OCI-LY7 (cell line): ENCODE results near the gene PUM1. TPM values are rescaled to one million over a fixed set of nuclear protein-coding genes. Genes with fewer than 3 reads are reported as not detected.

Experiments used
- BruUV-seq: library from RNA; stranded (reverse); fragments of 400-500 nt; replicated peaks from 2 replicates; lab custom pipeline; 2021; lab: Mats Ljungman, UMichigan
- CTCF ChIA-PET: fragments of 300-600 bp; sonication (Branson Sonifier 250); formaldehyde crosslinking; loops from one replicate; lab custom pipeline; 2022; ENCODE audit warnings: antibody characterized with exemption; ENCODE audit not compliant: unreplicated experiment; lab: Charles Lee
- POLR2A ChIA-PET: fragments of 300-600 bp; sonication (Branson Sonifier 250); formaldehyde crosslinking; loops from one replicate; lab custom pipeline; 2022; ENCODE audit warnings: antibody characterized with exemption; lab: Charles Lee
- DNase-seq: peaks from one replicate; pipeline ENCODE4 v3.0.0-alpha.2; 2015; ENCODE audit warnings: low spot score
- H2AFZ ChIP-seq: fragments of 200-600 bp; sonication (generic), shearing (Covaris generic); 2 replicates; pipeline ENCODE4 v1.6.1; 2014; ENCODE audit warnings: mild to moderate bottlenecking, antibody characterized with exemption, low read length, moderate library complexity
- H3K27ac ChIP-seq: fragments of 200-600 bp; sonication (generic); 2 replicates; pipeline ENCODE4 v1.5.1; 2014; ENCODE audit warnings: mixed run types, low read depth, mild to moderate bottlenecking, moderate library complexity, low read length, inconsistent platforms; ENCODE audit not compliant: poor library complexity, severe bottlenecking
- H3K36me3 ChIP-seq: fragments of 200-600 bp; sonication (generic); 2 replicates; pipeline ENCODE4 v1.6.1; 2014; ENCODE audit warnings: mild to moderate bottlenecking, antibody characterized with exemption, low read length, moderate library complexity, mixed read lengths; ENCODE audit not compliant: insufficient read depth
- H3K4me1 ChIP-seq: fragments of 200-600 bp; sonication (generic); 2 replicates; pipeline ENCODE4 v1.5.1; 2014; ENCODE audit warnings: mild to moderate bottlenecking, low read length; ENCODE audit not compliant: insufficient read depth, poor library complexity, severe bottlenecking
- H3K4me2 ChIP-seq: fragments of 200-600 bp; sonication (generic); 2 replicates; pipeline ENCODE4 v1.6.1; 2014; ENCODE audit warnings: mild to moderate bottlenecking, low read length
- H3K4me3 ChIP-seq: fragments of 200-600 bp; sonication (generic); 2 replicates; pipeline ENCODE4 v1.5.1; 2014; ENCODE audit warnings: mild to moderate bottlenecking, low read depth, low read length; ENCODE audit not compliant: poor library complexity, severe bottlenecking
- H3K79me2 ChIP-seq: fragments of 200-600 bp; sonication (generic); 2 replicates; pipeline ENCODE4 v1.6.1; 2016; ENCODE audit warnings: low read depth, mild to moderate bottlenecking, low read length, moderate library complexity, mixed read lengths; ENCODE audit not compliant: insufficient read depth
- H3K9me2 ChIP-seq: fragments of 200-600 bp; sonication (generic); 2 replicates; pipeline ENCODE4 v1.6.1; 2016; ENCODE audit warnings: mild to moderate bottlenecking, low read length, mixed read lengths; ENCODE audit not compliant: insufficient read depth
- H3K9me3 ChIP-seq: fragments of 200-600 bp; sonication (generic); 2 replicates; pipeline ENCODE4 v1.6.1; 2014; ENCODE audit warnings: mild to moderate bottlenecking, mixed run types, low read length, mixed read lengths
- H4K20me1 ChIP-seq: fragments of 200-600 bp; sonication (generic); 2 replicates; pipeline ENCODE4 v1.6.1; 2014; ENCODE audit warnings: mild to moderate bottlenecking, antibody characterized with exemption, low read length, moderate library complexity, mixed read lengths; ENCODE audit not compliant: insufficient read depth
- EZH2phosphoT487 ChIP-seq: fragments of 200-600 bp; sonication (generic); IDR thresholded peaks from 2 replicates; pipeline ENCODE4 v1.6.1; 2018; ENCODE audit warnings: low read depth, borderline replicate concordance, mild to moderate bottlenecking, mixed run types, antibody characterized with exemption, low read length, moderate library complexity, mixed read lengths
- intact Hi-C: fragments of 100-400 bp; cut with micrococcal nuclease; formaldehyde crosslinking; loops from one replicate; pipeline ENCODE4 v1.10.0; 2022; ENCODE audit not compliant: unreplicated experiment
- total RNA-seq, 2 experiments: library from RNA; depleted of rRNA in 1 of 2; stranded (reverse); fragments of >200 nt in 1 of 2; shearing (Covaris generic) in 1 of 2; gene quantifications; 2 replicates each; pipeline ENCODE4 v1.2.3, GENCODE V29; 2014 to 2022
- TF ChIP-seq, protein P1 (sequence below): fragments of 200-600 bp; sonication (generic); conservative IDR thresholded peaks from 2 replicates; pipeline ENCODE4 v1.5.1; 2014; ENCODE audit warnings: mild to moderate bottlenecking, antibody characterized with exemption, low read length, moderate library complexity, mixed read lengths

PUM1 gene
- total RNA-seq, 2 experiments from 2014 or later = 52.0 to 97.5 TPM

- no peak overlapping the region for H3K27ac ChIP-seq
- DNase-seq = peak; percentile 13
- H3K9me3 ChIP-seq = no peaks in the 10 kb centered on the region
- no peaks in the 10 kb centered on the region for H3K79me2 ChIP-seq
- no peak overlapping the region for H3K4me2 ChIP-seq
- no peaks in the 10 kb centered on the region for H4K20me1 ChIP-seq
- CTCF ChIA-PET = no interaction called here
- no peak for TF ChIP-seq EZH2phosphoT487
- TF ChIP-seq, protein P1, sequence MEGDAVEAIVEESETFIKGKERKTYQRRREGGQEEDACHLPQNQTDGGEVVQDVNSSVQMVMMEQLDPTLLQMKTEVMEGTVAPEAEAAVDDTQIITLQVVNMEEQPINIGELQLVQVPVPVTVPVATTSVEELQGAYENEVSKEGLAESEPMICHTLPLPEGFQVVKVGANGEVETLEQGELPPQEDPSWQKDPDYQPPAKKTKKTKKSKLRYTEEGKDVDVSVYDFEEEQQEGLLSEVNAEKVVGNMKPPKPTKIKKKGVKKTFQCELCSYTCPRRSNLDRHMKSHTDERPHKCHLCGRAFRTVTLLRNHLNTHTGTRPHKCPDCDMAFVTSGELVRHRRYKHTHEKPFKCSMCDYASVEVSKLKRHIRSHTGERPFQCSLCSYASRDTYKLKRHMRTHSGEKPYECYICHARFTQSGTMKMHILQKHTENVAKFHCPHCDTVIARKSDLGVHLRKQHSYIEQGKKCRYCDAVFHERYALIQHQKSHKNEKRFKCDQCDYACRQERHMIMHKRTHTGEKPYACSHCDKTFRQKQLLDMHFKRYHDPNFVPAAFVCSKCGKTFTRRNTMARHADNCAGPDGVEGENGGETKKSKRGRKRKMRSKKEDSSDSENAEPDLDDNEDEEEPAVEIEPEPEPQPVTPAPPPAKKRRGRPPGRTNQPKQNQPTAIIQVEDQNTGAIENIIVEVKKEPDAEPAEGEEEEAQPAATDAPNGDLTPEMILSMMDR = no peak
- BruUV-seq = no TSS peak
- intact Hi-C loops = no loop called here
- POLR2A ChIA-PET = no interaction called here
- H3K9me2 ChIP-seq = no peaks in the 10 kb centered on the region
- H3K36me3 ChIP-seq = no peaks in the 10 kb centered on the region
- H2AFZ ChIP-seq = peak overlapping the region; percentile 55
- no peak overlapping the region for H3K4me3 ChIP-seq
- peaks cover 3% of the 10 kb centered on the region for H3K4me1 ChIP-seq
Measured at GRCh38 chr1:31072304-31072746, 6.8 kb upstream of the PUM1 start.

DNA sequence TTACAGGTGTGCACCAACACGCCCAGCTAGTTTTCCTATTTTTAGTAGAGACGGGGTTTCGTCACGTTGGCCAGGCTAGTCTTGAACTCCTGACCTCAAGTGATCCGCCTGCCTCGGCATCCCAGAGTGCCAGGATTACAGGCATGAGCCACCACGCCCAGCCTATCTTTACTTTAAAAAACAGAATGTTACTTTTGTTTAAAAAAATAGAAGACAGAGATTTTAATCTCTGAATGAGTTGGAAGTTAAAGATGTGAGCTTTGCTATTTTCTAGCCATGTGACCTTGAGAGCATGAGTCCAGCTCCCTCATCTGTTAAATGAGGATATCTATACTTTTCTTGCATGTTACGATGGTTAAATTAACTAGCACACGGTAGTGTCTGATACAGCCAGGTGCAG, 3.9 kb upstream of the PUM1 start:
- CTCF ChIA-PET = no interaction called here
- H3K4me2 ChIP-seq = no peak overlapping the region
- intact Hi-C loops = no loop called here

More for the DNA sequence above, 3.9 kb upstream of the PUM1 start:
- no peaks in the 10 kb centered on the region for H3K9me2 ChIP-seq
- H3K27ac ChIP-seq = no peak overlapping the region
- peaks cover 8% of the 10 kb centered on the region for H3K4me1 ChIP-seq
- no peak overlapping the region for H3K4me3 ChIP-seq
- no peaks in the 10 kb centered on the region for H4K20me1 ChIP-seq
- TF ChIP-seq, protein P1 = no peak
- TF ChIP-seq EZH2phosphoT487 = no peak
- 0 out of 2 replicates have a peak, but pooled peaks cover under 1% of the 10 kb centered on the region for H3K36me3 ChIP-seq
- POLR2A ChIA-PET = interaction anchor here (0.9 kb wide), 1 partner anchor 19 kb away, joined by 3 read pairs; no protein-coding TSS in a partner anchor
- H2AFZ ChIP-seq = 0 out of 2 replicates have a peak overlapping the region, but pooled peaks have one; percentile 17
- peaks cover 10% of the 10 kb centered on the region for H3K79me2 ChIP-seq
- DNase-seq = no peak
- H3K9me3 ChIP-seq = no peaks in the 10 kb centered on the region
- BruUV-seq = no TSS peak
